ENCODE data around the gene RPL7A.
"Not testable (repeated sequence)": the region's sequence is repeated elsewhere in the genome, so short reads cannot be mapped to it uniquely, and the experiment has no call there.

The RPL7A gene

DNA sequence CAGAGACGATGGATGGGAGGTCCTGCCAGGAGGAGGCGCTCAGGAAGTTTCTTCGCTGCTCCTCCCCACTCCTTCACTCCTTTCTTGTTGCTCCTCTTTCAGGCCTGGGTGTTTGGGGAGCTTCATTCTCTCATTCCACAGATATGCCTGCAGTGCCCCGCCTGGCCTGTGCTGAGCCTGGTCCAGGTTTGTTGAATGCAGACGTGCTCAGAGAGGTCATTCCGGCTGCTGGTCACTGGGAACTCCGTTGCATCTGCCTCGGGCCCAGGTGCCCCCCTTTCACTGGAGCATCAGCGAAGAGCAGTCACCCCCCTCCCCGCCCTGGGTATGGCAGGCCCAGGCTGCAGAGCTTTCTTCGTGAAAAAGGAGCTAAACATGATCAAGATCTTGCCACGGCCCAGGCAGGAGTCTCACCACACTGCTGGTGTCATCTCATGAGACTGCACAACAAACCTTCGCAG is 27.6 kb upstream of the RPL7A start:
- ChIA-PET CTCF (interaction anchor here (0.6 to 1.6 kb wide), 4 partner anchors 17 to 179 kb away, joined by 3 to 10 read pairs (median 4); no protein-coding TSS in a partner anchor), POLR2A (ENCODE audit: low non-redundant PET) (no interaction called here)
- no peak overlapping the region for H3K27ac ChIP-seq
- no peak for DNase-seq (ENCODE audit: low spot score)
- TF ChIP-seq, protein P1, sequence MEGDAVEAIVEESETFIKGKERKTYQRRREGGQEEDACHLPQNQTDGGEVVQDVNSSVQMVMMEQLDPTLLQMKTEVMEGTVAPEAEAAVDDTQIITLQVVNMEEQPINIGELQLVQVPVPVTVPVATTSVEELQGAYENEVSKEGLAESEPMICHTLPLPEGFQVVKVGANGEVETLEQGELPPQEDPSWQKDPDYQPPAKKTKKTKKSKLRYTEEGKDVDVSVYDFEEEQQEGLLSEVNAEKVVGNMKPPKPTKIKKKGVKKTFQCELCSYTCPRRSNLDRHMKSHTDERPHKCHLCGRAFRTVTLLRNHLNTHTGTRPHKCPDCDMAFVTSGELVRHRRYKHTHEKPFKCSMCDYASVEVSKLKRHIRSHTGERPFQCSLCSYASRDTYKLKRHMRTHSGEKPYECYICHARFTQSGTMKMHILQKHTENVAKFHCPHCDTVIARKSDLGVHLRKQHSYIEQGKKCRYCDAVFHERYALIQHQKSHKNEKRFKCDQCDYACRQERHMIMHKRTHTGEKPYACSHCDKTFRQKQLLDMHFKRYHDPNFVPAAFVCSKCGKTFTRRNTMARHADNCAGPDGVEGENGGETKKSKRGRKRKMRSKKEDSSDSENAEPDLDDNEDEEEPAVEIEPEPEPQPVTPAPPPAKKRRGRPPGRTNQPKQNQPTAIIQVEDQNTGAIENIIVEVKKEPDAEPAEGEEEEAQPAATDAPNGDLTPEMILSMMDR (conservative IDR thresholded peaks at IDR 0.05; ENCODE audit: low read depth): no peak

DNA sequence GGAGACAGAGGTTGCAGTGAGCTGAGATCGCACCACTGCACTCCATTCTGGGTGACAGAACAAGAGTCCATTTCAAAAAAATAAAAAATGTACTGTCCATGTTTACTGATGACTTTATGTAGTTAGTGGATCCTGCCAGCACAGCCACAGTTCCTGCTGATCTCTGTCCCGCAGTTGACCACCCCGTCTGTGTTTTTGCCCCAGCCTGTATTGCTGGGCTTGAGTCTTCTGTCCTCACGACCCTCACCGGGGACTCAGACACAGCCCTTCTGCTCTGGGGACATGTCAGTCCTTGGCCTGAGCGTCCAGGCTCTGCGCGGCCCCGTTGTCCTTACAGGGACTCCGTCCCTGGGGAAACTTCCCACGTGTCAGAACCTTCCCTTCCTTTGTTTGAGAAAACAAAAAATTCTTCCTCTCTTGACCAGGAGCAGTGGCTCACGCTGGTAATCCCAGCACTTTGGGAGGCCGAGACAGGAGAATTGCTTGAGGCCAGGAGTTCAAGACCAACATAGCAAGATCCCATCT is 26.5 kb upstream of the RPL7A start:
- TF ChIP-seq, protein P1 (conservative IDR thresholded peaks at IDR 0.05; ENCODE audit: low read depth): no peak
- no peak overlapping the region for H3K27ac ChIP-seq
- ChIA-PET POLR2A (ENCODE audit: low non-redundant PET) (no interaction called here), CTCF (interaction anchor here (0.6 to 1.6 kb wide), 3 partner anchors 9 to 135 kb away, joined by 3 to 10 read pairs (median 4); no protein-coding TSS in a partner anchor)
- DNase-seq (ENCODE audit: low spot score): no peak

DNA sequence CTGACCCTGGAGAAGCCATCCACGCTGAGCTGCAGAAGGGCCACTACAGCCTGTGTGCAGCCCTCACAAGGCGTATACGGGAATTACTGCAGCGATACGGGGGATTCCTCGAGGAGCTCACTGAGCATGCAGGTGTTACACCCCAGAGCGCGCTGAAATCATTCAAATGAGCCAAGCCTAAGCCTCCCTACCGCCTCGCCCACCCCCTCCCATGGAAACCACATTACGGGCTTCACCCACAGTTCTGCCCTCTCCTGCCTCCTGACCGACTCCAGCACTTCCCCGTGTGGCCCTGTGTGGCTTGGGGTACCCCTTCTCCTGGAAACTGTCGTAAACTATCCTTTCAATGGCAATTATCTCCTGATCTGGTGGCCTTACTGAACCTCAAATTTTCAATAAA is 25.3 kb upstream of the RPL7A start:
- ChIA-PET CTCF (no interaction called here), POLR2A (ENCODE audit: low non-redundant PET) (no interaction called here)
- TF ChIP-seq, protein P1 (conservative IDR thresholded peaks at IDR 0.05; ENCODE audit: low read depth): no peak
- no peak overlapping the region for H3K27ac ChIP-seq
- no peak for DNase-seq (ENCODE audit: low spot score)

DNA sequence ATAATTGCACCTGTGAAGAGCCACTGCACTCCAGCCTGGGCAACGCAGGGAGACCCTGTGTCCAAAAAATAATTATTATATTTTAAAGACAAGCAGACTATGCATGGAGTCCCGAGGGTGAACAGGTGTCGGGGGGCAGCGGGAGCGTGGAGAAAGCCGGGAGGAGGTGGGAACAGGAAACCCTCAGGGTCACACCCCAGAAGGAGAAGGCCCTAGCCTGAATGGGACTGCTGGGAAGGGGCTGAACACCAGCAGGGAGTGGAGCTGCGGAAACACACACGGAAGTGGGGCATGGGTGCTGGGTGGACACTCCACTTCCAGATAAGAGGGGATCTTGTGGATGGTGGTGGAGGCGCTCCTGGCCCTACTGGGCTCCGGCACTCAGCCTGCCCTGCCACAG is 24.8 kb upstream of the RPL7A start:
- TF ChIP-seq, protein P1 (conservative IDR thresholded peaks at IDR 0.05; ENCODE audit: low read depth): no peak
- CTCF ChIA-PET: no interaction called here
- no peak overlapping the region for H3K27ac ChIP-seq
- no peak for DNase-seq (ENCODE audit: low spot score)
- POLR2A ChIA-PET (ENCODE audit: low non-redundant PET): no interaction called here

DNA sequence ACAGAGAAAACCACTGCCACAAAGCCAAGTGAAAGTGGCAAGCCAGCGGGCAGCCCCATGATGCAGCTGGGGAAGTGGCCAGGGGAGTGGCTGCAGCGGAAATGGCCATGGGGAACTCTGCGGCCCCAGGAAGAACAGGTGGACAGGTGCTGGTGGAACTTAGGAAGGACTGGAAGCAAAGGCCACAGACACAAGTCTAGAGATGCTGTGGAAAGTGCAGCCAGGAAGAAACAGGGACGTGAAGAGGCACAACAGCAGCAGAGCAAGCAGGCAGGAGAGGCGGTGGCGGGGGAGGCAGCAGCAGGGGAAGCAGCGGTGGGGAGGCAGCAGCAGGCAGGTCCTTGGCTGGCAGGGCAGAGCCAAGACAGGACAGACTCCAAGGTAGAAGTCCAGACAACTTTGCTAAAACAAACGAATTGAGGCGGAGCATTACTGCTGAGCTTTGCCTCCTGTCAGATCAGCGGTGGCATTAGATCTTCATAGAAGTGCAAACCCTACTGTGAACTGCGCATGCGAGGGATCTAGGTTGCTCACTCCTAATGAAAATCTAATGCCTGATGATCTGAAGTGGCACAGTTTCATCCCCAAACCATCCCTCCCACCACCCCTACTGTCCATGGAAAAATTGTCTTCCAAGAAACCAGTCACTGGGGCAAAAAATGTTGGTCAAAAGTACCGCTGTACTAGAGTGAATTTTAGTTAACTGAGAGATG is 23.9 kb upstream of the RPL7A start:
- ChIA-PET CTCF (no interaction called here), POLR2A (ENCODE audit: low non-redundant PET) (no interaction called here)
- H3K27ac ChIP-seq: no peak overlapping the region
- TF ChIP-seq, protein P1 (conservative IDR thresholded peaks at IDR 0.05; ENCODE audit: low read depth): no peak
- DNase-seq (ENCODE audit: low spot score): no peak

DNA sequence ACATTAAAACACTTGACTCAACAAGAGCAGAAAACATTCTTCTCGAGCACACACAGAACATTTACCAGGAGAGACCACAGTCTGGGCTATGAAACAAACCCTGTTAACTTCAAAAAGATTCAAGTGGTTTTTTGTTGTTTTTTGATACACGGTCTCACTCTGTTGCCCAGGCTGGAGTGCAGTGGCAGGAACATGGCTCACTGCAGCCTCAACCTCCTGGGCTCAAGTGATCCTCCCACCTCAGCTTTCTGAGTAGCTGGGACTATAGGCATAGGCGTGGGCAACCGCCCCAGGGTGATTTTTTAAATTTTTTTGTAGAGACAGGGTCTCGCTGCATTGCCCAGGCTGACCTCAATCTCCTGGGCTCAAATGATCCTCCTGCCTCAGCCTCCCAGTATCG is 21.0 kb upstream of the RPL7A start:
- DNase-seq (ENCODE audit: low spot score); POLR2A ChIA-PET (ENCODE audit: low non-redundant PET); CTCF ChIA-PET; H3K27ac ChIP-seq: not testable (repeated sequence)

DNA sequence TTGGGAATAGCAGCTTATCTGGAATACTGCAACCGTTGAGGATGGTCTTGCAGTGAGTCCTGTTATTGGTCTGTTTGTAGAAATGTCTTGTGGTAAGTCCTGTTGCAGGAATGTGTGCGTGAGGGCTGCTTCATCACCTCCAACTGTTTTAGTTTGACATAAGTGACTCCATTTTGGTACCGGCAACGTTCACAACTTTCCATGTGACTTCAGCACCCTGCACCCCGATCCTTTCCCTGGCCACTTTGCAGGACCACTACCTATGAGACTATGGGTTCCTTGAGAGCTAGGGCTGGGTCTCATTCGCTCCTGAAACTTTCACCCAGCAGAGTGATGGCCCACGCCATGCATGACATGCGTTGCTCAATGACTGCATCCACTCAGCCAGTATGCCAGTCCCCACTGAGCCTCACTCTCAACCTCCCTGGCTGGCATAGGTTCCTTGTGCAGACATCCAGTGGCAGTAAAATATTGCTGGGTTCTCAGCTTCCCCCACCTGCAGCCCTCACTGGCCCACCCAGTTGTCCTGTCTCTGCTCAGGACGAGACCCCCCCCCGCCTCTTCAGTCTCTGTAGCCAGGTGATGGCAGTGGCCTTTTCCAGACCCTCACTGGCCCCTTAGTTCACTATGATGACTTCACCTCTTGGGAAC is 20.1 kb upstream of the RPL7A start:
- TF ChIP-seq, protein P1 (conservative IDR thresholded peaks at IDR 0.05; ENCODE audit: low read depth): no peak
- POLR2A ChIA-PET (ENCODE audit: low non-redundant PET): no interaction called here
- DNase-seq (ENCODE audit: low spot score): no peak
- no peak overlapping the region for H3K27ac ChIP-seq
- CTCF ChIA-PET: interaction anchor here (0.6 to 1.1 kb wide), 3 partner anchors 142 to 234 kb away, joined by 4 to 5 read pairs (median 5); no protein-coding TSS in a partner anchor
